KMS-11 (cell line): ENCODE results near the gene SLC8A1.

Experiments used
- H2AFZ ChIP-seq: fragments of 200-600 bp; sonication (generic); 2 replicates; pipeline ENCODE4 v1.6.1; 2016; ENCODE audit warnings: antibody characterized with exemption, mixed run types, low read depth
- H3K27ac ChIP-seq: fragments of 200-600 bp; sonication (generic); 2 replicates; pipeline ENCODE4 v1.6.1; 2016; ENCODE audit warnings: mild to moderate bottlenecking, mixed run types
- H3K27me3 ChIP-seq: fragments of 200-600 bp; sonication (generic); 2 replicates; pipeline ENCODE4 v1.6.1; 2017; ENCODE audit warnings: mild to moderate bottlenecking, low read depth, mixed run types, moderate library complexity; ENCODE audit not compliant: insufficient read depth
- H3K36me3 ChIP-seq: fragments of 200-600 bp; sonication (generic); 2 replicates; pipeline ENCODE4 v1.6.1; 2017; ENCODE audit warnings: mild to moderate bottlenecking, mixed run types; ENCODE audit not compliant: insufficient read depth
- H3K4me1 ChIP-seq: fragments of 200-600 bp; sonication (generic); 2 replicates; pipeline ENCODE4 v1.6.1; 2016; ENCODE audit warnings: mild to moderate bottlenecking, low read depth, mixed run types; ENCODE audit not compliant: poor library complexity, severe bottlenecking
- H3K4me2 ChIP-seq: fragments of 200-600 bp; sonication (generic); 2 replicates; pipeline ENCODE4 v1.7.0; 2016; ENCODE audit warnings: mild to moderate bottlenecking, mixed run types
- H3K4me3 ChIP-seq: fragments of 200-600 bp; sonication (generic); IDR thresholded peaks from 2 replicates; pipeline ENCODE4 v1.6.1; 2017; ENCODE audit warnings: low read depth, low read length, mixed read lengths; ENCODE audit not compliant: insufficient read depth
- H3K79me2 ChIP-seq: fragments of 200-600 bp; sonication (generic); 2 replicates; pipeline ENCODE4 v1.6.1; 2016; ENCODE audit warnings: low read depth, mixed run types; ENCODE audit not compliant: insufficient read depth
- H3K9ac ChIP-seq: fragments of 200-600 bp; sonication (generic); 2 replicates; pipeline ENCODE4 v1.6.1; 2016; ENCODE audit warnings: mild to moderate bottlenecking, mixed run types
- H4K20me1 ChIP-seq: fragments of 200-600 bp; sonication (generic); 2 replicates; pipeline ENCODE4 v1.6.1; 2016; ENCODE audit warnings: mild to moderate bottlenecking, mixed run types; ENCODE audit not compliant: insufficient read depth
- CTCF ChIP-seq: fragments of 200-600 bp; sonication (generic); conservative IDR thresholded peaks from 2 replicates; pipeline ENCODE4 v1.6.1; 2017; ENCODE audit warnings: low read depth, mild to moderate bottlenecking, antibody characterized with exemption, low read length, moderate library complexity, mixed read lengths

SLC8A1 gene

GRCh38 chr2:40310303-40310702 is 141.6 kb downstream of the SLC8A1 start:
- Histone ChIP-seq H3K4me2 (no peak overlapping the region), H3K4me1 (peaks cover 16% of the 10 kb centered on the region), H2AFZ (no peak overlapping the region), H3K27me3 (no peaks in the 10 kb centered on the region), H3K27ac (no peak overlapping the region), H3K9ac (no peak overlapping the region), H3K36me3 (no peaks in the 10 kb centered on the region), H3K4me3 (no peak overlapping the region), H3K79me2 (no peaks in the 10 kb centered on the region), H4K20me1 (no peaks in the 10 kb centered on the region)
- no peak for TF ChIP-seq CTCF

GRCh38 chr2:40304340-40304739 is 147.6 kb downstream of the SLC8A1 start:
- no peak overlapping the region for H3K27ac ChIP-seq
- no peaks in the 10 kb centered on the region for H3K36me3 ChIP-seq
- H3K4me3 ChIP-seq, result no peak overlapping the region
- no peak for TF ChIP-seq CTCF
- H3K9ac ChIP-seq, result no peak overlapping the region
- peaks cover 37% of the 10 kb centered on the region for H3K4me1 ChIP-seq
- no peak overlapping the region for H3K4me2 ChIP-seq
- H2AFZ ChIP-seq, result no peak overlapping the region
- H3K27me3 ChIP-seq, result no peaks in the 10 kb centered on the region
- no peaks in the 10 kb centered on the region for H4K20me1 ChIP-seq
- H3K79me2 ChIP-seq, result no peaks in the 10 kb centered on the region

- Histone ChIP-seq H3K27ac (no peak overlapping the region), H3K4me3 (no peak overlapping the region)
Measured at GRCh38 chr2:40303746-40304145, 148.1 kb downstream of the SLC8A1 start.

GRCh38 chr2:40302751-40303325 is 149.1 kb downstream of the SLC8A1 start:
- Histone ChIP-seq H3K27ac (no peak overlapping the region), H2AFZ (no peak overlapping the region), H3K4me1 (peaks cover 26% of the 10 kb centered on the region), H3K9ac (no peak overlapping the region), H3K4me2 (no peak overlapping the region), H3K79me2 (no peaks in the 10 kb centered on the region), H3K36me3 (no peaks in the 10 kb centered on the region), H3K27me3 (no peaks in the 10 kb centered on the region), H4K20me1 (no peaks in the 10 kb centered on the region), H3K4me3 (no peak overlapping the region)
- TF ChIP-seq CTCF, result no peak

More at GRCh38 chr2:40303746-40304145, 148.1 kb downstream of the SLC8A1 start:
- Histone ChIP-seq H3K9ac (no peak overlapping the region), H3K79me2 (no peaks in the 10 kb centered on the region), H4K20me1 (no peaks in the 10 kb centered on the region), H3K27me3 (no peaks in the 10 kb centered on the region), H3K4me1 (peaks cover 35% of the 10 kb centered on the region), H3K36me3 (no peaks in the 10 kb centered on the region), H3K4me2 (no peak overlapping the region), H2AFZ (no peak overlapping the region)
- TF ChIP-seq CTCF, result no peak
